Right lobe of liver (tissue), 4 donors: ENCODE results near the gene AASDH.

Experiments used
- CTCF ChIP-seq, 4 donors: fragments of 200-600 bp in 3 of 4; fragments of 450-650 bp in 1 of 4; IDR thresholded peaks; one replicate each; pipeline versions ENCODE4 v1.5.1 to v1.8.0; 2016 to 2022; ENCODE audit warnings: antibody characterized with exemption in 4 of 4, mild to moderate bottlenecking in 2 of 4
- POLR2A ChIP-seq: fragments of 450-650 bp; IDR thresholded peaks from one replicate; pipeline ENCODE4 v1.6.1; 2017; ENCODE audit warnings: antibody characterized with exemption, mild to moderate bottlenecking
- donor health status: DM: no; HTN: no; CAD: no.
- donor health status: DM: no; HTN: no; CAD: no.
- donor health status: DM: no; HTN: yes; CAD: no.

- no peak for TF ChIP-seq CTCF (IDR thresholded peaks at IDR 0.05)
- no peak for TF ChIP-seq POLR2A
Observed at GRCh38 chr4:56320293-56320692, 67.0 kb downstream of the AASDH start.
